H9 (cell line): ENCODE results near the gene BTLA. TPM values are rescaled to one million over a fixed set of nuclear protein-coding genes. Genes with fewer than 3 reads are reported as not detected.

Experiments used
- DNase-seq: peaks from one replicate; pipeline ENCODE4 v3.0.0-alpha.2; 2017
- H2AFZ ChIP-seq: one replicate; pipeline ENCODE4 v1.6.1; 2013; ENCODE audit warnings: mild to moderate bottlenecking, low read length, control low read depth, moderate library complexity
- H2AK5ac ChIP-seq: 2 replicates; pipeline ENCODE4 v1.6.1; 2013; ENCODE audit warnings: low read length, control low read depth, mixed read lengths; ENCODE audit not compliant: insufficient read length
- H2BK120ac ChIP-seq: one replicate; pipeline ENCODE4 v1.6.1; 2013; ENCODE audit warnings: low read depth, mild to moderate bottlenecking, low read length, control low read depth, inconsistent platforms; ENCODE audit not compliant: poor library complexity, severe bottlenecking
- H2BK12ac ChIP-seq: 2 replicates; pipeline ENCODE4 v1.6.1; 2013; ENCODE audit warnings: low read length, control low read depth, mixed read lengths, low read depth; ENCODE audit not compliant: insufficient read length
- H2BK15ac ChIP-seq: 2 replicates; pipeline ENCODE4 v1.6.1; 2013; ENCODE audit warnings: low read depth, low read length, control low read depth
- H2BK20ac ChIP-seq: one replicate; pipeline ENCODE4 v1.6.1; 2013; ENCODE audit warnings: low read depth, mild to moderate bottlenecking, low read length, control low read depth, inconsistent platforms; ENCODE audit not compliant: poor library complexity, severe bottlenecking
- H2BK5ac ChIP-seq: 2 replicates; pipeline ENCODE4 v1.6.1; 2013; ENCODE audit warnings: low read length, control low read depth, mixed read lengths; ENCODE audit not compliant: insufficient read length
- H3K14ac ChIP-seq: 2 replicates; pipeline ENCODE4 v1.6.1; 2013; ENCODE audit warnings: low read length, control low read depth; ENCODE audit not compliant: insufficient read depth
- H3K18ac ChIP-seq: 2 replicates; pipeline ENCODE4 v1.6.1; 2013; ENCODE audit warnings: low read depth, mild to moderate bottlenecking, mixed read lengths, low read length, control low read depth; ENCODE audit not compliant: insufficient read length
- H3K23ac ChIP-seq: 2 replicates; pipeline ENCODE4 v1.6.1; 2013; ENCODE audit warnings: low read length, control low read depth, mixed read lengths, low read depth; ENCODE audit not compliant: insufficient read length
- H3K23me2 ChIP-seq: 2 replicates; pipeline ENCODE4 v1.6.1; 2013; ENCODE audit warnings: low read depth, mild to moderate bottlenecking, mixed read lengths, low read length, control low read depth; ENCODE audit not compliant: insufficient read length, poor library complexity, severe bottlenecking
- H3K27ac ChIP-seq: 2 replicates; pipeline ENCODE4 v1.5.1; 2013; ENCODE audit warnings: low read length, control low read depth, mixed read lengths, low read depth; ENCODE audit not compliant: insufficient read length
- H3K27me3 ChIP-seq: 2 replicates; pipeline ENCODE4 v1.6.1; 2013; ENCODE audit warnings: low read length, control low read depth, inconsistent platforms; ENCODE audit not compliant: insufficient read depth
- H3K4ac ChIP-seq: 2 replicates; pipeline ENCODE4 v1.6.1; 2013; ENCODE audit warnings: low read depth, mild to moderate bottlenecking, control low read depth, inconsistent platforms, low read length, moderate library complexity
- H3K4me1 ChIP-seq: 2 replicates; pipeline ENCODE4 v1.6.1; 2013; ENCODE audit warnings: low read length, control low read depth, inconsistent platforms; ENCODE audit not compliant: insufficient read depth
- H3K4me2 ChIP-seq: 2 replicates; pipeline ENCODE4 v1.6.1; 2013; ENCODE audit warnings: low read length, control low read depth, mixed read lengths; ENCODE audit not compliant: insufficient read length, insufficient read depth
- H3K56ac ChIP-seq: 2 replicates; pipeline ENCODE4 v1.6.1; 2013; ENCODE audit warnings: low read depth, mild to moderate bottlenecking, mixed read lengths, low read length, control low read depth; ENCODE audit not compliant: insufficient read length
- H3K79me1 ChIP-seq: 2 replicates; pipeline ENCODE4 v1.6.1; 2013; ENCODE audit warnings: low read depth, mild to moderate bottlenecking, moderate library complexity, low read length, control low read depth, inconsistent platforms; ENCODE audit not compliant: insufficient read depth, poor library complexity, severe bottlenecking
- H3K79me2 ChIP-seq: 2 replicates; pipeline ENCODE4 v1.6.1; 2013; ENCODE audit warnings: low read length, control low read depth, inconsistent platforms; ENCODE audit not compliant: insufficient read depth
- H3K9ac ChIP-seq: 2 replicates; pipeline ENCODE4 v1.6.1; 2013; ENCODE audit warnings: low read length, control low read depth, mixed read lengths; ENCODE audit not compliant: insufficient read length; ENCODE audit errors: extremely low read depth
- H3K9me3 ChIP-seq: one replicate; pipeline ENCODE4 v1.6.1; 2013; ENCODE audit warnings: low read depth, low read length, inconsistent platforms; ENCODE audit not compliant: control insufficient read depth
- H3T11ph ChIP-seq: one replicate; pipeline ENCODE4 v1.6.1; 2013; ENCODE audit warnings: mild to moderate bottlenecking, low read length, control low read depth, inconsistent platforms
- H4K20me1 ChIP-seq: one replicate; pipeline ENCODE4 v1.6.1; 2013; ENCODE audit not compliant: control insufficient read depth, insufficient read length, insufficient read depth
- H4K5ac ChIP-seq: 2 replicates; pipeline ENCODE4 v1.6.1; 2013; ENCODE audit warnings: low read depth, mild to moderate bottlenecking, mixed read lengths, low read length, control low read depth; ENCODE audit not compliant: insufficient read length
- H4K8ac ChIP-seq: replicated peaks from 2 replicates; pipeline ENCODE4 v1.6.1; 2013; ENCODE audit warnings: low read length, control low read depth, mixed read lengths, low read depth; ENCODE audit not compliant: insufficient read length
- H4K91ac ChIP-seq: 2 replicates; pipeline ENCODE4 v1.6.1; 2013; ENCODE audit warnings: low read depth, mild to moderate bottlenecking, moderate library complexity, mixed read lengths, low read length, control low read depth; ENCODE audit not compliant: insufficient read length
- H3K27ac Mint-ChIP-seq, 3 experiments: 2 replicates in 2 of 3; 3 replicates in 1 of 3; pipeline ENCODE4 v1.8.0; 2020 to 2021; ENCODE audit warnings: mixed read lengths in 3 of 3, mild to moderate bottlenecking in 1 of 3, moderate library complexity in 1 of 3
- H3K27me3 Mint-ChIP-seq: 2 replicates; pipeline ENCODE4 v1.8.0; 2021; ENCODE audit warnings: low read depth, mild to moderate bottlenecking, moderate library complexity, mixed read lengths
- H3K36me3 Mint-ChIP-seq, 3 experiments: 2 replicates in 2 of 3; 3 replicates in 1 of 3; pipeline ENCODE4 v1.8.0; 2020 to 2021; ENCODE audit warnings: low read depth in 3 of 3, mixed read lengths in 3 of 3; ENCODE audit not compliant: insufficient read depth in 1 of 3
- H3K4me1 Mint-ChIP-seq, 2 experiments: 2 replicates each; pipeline ENCODE4 v1.8.0; 2020; ENCODE audit warnings: mixed read lengths in 2 of 2
- H3K4me3 Mint-ChIP-seq, 2 experiments: 2 replicates in 1 of 2; 3 replicates in 1 of 2; pipeline ENCODE4 v1.8.0; 2020 to 2021; ENCODE audit warnings: mild to moderate bottlenecking in 2 of 2, mixed read lengths in 2 of 2, moderate library complexity in 1 of 2
- H3K9me3 Mint-ChIP-seq, 2 experiments: 2 replicates in 1 of 2; 3 replicates in 1 of 2; pipeline ENCODE4 v1.8.0; 2020; ENCODE audit warnings: mild to moderate bottlenecking in 2 of 2, mixed read lengths in 2 of 2, moderate library complexity in 1 of 2
- CTCF ChIP-seq: fragments of 200-600 bp; sonication (generic); conservative IDR thresholded peaks from 3 replicates; pipeline ENCODE4 v1.8.0; 2021; ENCODE audit warnings: antibody characterized with exemption, mild to moderate bottlenecking
- WGBS: extraction: QIAGEN DNeasy Blood & Tissue Kit; methylation state at CpG from one replicate; pipeline ENCODE4 v1.1.7; 2013; ENCODE audit warnings: missing lambda C conversion rate, low lambda C conversion rate, mixed read lengths; ENCODE audit not compliant: insufficient read length; ENCODE audit errors: extremely low coverage; 5-methylcytosine and 5-hydroxymethylcytosine counted together
- total RNA-seq: library from RNA; stranded (reverse); gene quantifications from 2 replicates; pipeline ENCODE4 v1.2.1, GENCODE V29; 2021

BTLA gene
- total RNA-seq, 1 experiment from 2014 or later, result not detected

DNA sequence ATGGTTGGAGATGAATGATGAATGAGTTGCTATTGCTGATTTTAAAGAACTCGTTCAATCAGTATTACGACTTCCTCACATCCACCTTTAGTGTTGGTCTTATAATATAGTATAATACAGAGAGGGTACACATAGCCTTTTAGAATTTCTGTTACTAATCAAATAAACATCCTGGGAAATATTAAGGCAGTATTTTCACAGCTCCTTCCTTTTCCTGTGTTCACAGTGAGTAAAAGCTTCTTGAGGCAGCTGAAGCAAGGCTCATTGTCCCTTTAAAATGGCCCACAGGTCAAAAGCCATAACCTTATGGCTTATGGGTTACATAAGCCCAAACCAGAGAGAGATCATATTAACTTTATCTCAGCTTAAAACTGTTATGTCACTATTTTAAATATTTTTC, 1.3 kb upstream of the BTLA start:
- H3K27me3 ChIP-seq, result no peaks in the 10 kb centered on the region
- H3K23ac ChIP-seq, result no peak overlapping the region
- H2AFZ ChIP-seq, result no peak overlapping the region
- H3K4ac ChIP-seq, result no peak overlapping the region
- no peak overlapping the region for H2AK5ac ChIP-seq
- no peak overlapping the region for H3K14ac ChIP-seq
- no peak overlapping the region for H2BK15ac ChIP-seq
- no peaks in the 10 kb centered on the region; the same call in 1 of the 2 replicates for H3K27me3 Mint-ChIP-seq
- DNase-seq, result no peak
- no peak for TF ChIP-seq CTCF
- H3K79me1 ChIP-seq, result no peaks in the 10 kb centered on the region
- no peak overlapping the region for H3K27ac ChIP-seq
- no peak overlapping the region for H3K27ac Mint-ChIP-seq
- H3K4me3 Mint-ChIP-seq, result no peak overlapping the region
- no peak overlapping the region for H3K56ac ChIP-seq
- H3K4me1 ChIP-seq, result no peaks in the 10 kb centered on the region
- H3K18ac ChIP-seq, result no peak overlapping the region
- no peaks in the 10 kb centered on the region; a peak in 1 of 5 replicates for H3K9me3 Mint-ChIP-seq
- H4K91ac ChIP-seq, result no peak overlapping the region
- H3K9ac ChIP-seq, result no peak overlapping the region
- H3K4me2 ChIP-seq, result no peak overlapping the region
- H3K4me1 Mint-ChIP-seq, result peaks cover 4 to 7% of the 10 kb centered on the region in 2 experiments; a peak in 3 of 4 replicates
- WGBS, result no CpG with 5 or more reads among the region's 2 CpGs
- H4K8ac ChIP-seq, result no peak overlapping the region
- H4K20me1 ChIP-seq, result no peaks in the 10 kb centered on the region
- no peaks in the 10 kb centered on the region for H3K36me3 Mint-ChIP-seq
- no peak overlapping the region for H4K5ac ChIP-seq
- H2BK5ac ChIP-seq, result no peak overlapping the region
- H3K23me2 ChIP-seq, result no peaks in the 10 kb centered on the region
- no peak overlapping the region for H2BK12ac ChIP-seq
- H2BK120ac ChIP-seq, result no peak overlapping the region
- H2BK20ac ChIP-seq, result no peak overlapping the region
- no peak overlapping the region for H3T11ph ChIP-seq
- H3K9me3 ChIP-seq, result no peaks in the 10 kb centered on the region
- no peaks in the 10 kb centered on the region for H3K79me2 ChIP-seq
